Upper lobe of left lung (tissue), 4 donors: ENCODE results near the gene TBC1D9B.

Experiments used
- POLR2A ChIP-seq, 4 donors: fragments of 450-650 bp; IDR thresholded peaks; one replicate each; pipeline ENCODE4 v1.5.1; 2016 to 2017; ENCODE audit warnings: antibody characterized with exemption in 4 of 4, mild to moderate bottlenecking in 2 of 4
- TF ChIP-seq, protein P1 (sequence below), 6 experiments: fragments of 450-650 bp in 4 of 6; fragments of 200-600 bp in 2 of 6; sonication (generic) in 2 of 6; IDR thresholded peaks; one replicate each; pipeline ENCODE4 v1.5.1; 2016 to 2019; ENCODE audit warnings: antibody characterized with exemption in 6 of 6

DNA sequence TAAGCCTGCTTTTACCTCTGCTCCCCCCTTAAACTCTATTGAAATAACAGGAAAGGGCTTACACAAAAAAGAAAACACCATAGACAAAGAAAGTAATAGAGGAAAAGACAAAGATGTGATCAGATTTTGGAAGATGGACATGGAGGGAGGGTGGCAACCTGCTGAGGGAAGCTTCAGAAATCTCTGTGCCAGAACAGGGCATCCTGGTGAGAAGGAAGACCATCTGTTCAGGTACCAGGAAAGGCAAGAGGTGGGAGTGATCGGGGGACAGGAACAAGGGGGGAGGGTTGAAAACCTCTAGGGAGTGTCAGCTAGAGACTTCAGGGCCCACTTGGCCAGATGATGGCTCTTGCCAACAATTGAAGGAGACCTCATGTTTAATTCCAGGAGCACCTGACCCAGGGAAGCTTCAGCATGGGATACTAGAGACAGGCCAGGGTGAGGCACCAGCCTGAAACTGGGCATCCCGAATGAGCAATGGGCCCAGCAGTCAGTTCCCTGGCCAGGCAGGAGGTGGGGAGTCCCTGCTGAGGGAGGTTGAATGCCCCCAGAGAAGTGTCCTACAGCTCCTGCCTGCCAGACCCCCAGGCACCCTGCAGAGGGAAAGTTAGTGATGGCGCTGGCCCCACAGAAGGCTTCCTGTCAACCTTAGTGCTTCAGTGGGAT lies 78.8 kb downstream of the TBC1D9B start:
- no peak for TF ChIP-seq POLR2A (IDR thresholded peaks at IDR 0.05)
- TF ChIP-seq, protein P1, sequence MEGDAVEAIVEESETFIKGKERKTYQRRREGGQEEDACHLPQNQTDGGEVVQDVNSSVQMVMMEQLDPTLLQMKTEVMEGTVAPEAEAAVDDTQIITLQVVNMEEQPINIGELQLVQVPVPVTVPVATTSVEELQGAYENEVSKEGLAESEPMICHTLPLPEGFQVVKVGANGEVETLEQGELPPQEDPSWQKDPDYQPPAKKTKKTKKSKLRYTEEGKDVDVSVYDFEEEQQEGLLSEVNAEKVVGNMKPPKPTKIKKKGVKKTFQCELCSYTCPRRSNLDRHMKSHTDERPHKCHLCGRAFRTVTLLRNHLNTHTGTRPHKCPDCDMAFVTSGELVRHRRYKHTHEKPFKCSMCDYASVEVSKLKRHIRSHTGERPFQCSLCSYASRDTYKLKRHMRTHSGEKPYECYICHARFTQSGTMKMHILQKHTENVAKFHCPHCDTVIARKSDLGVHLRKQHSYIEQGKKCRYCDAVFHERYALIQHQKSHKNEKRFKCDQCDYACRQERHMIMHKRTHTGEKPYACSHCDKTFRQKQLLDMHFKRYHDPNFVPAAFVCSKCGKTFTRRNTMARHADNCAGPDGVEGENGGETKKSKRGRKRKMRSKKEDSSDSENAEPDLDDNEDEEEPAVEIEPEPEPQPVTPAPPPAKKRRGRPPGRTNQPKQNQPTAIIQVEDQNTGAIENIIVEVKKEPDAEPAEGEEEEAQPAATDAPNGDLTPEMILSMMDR (IDR thresholded peaks at IDR 0.05) = no peak
